GM21423 (cell line): Measurements from ENCODE around the gene AKAIN1.

ENCODE experiments used
- ATAC-seq: cut with Tn5 transposase; IDR thresholded peaks from one replicate; pipeline ENCODE4 v1.9.1; 2021; ENCODE audit warnings: mild to moderate bottlenecking, moderate library complexity; ENCODE audit not compliant: unreplicated experiment

AKAIN1 gene

DNA sequence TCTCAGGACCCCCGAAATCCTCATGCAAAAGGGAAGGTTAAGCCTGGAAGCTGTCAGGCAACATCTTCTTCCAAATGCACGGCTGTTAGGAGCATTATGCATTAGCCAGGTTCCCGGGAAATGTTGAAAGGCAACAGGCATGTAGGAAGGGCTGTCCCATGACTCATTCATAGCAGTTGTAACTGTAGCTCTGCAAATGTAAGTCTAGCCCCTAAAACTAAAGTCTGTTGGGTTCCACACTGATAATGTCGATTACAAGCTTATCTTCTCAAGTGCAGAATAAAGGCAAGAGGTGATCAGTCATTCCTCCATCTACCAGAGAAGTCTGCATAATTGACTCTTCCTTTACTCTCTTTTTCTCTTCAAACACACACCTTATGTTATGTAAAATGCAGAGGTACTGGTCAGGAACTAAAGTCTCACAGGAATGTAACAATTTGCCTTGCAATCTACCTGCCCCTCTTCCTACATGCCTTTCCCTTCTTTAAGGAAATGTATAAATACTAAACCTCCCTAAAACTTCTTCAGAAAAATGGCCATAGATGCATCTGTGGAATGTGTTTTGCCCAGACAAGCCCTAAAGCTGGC lies 99.8 kb downstream of the AKAIN1 start:
- ATAC-seq: no peak

DNA sequence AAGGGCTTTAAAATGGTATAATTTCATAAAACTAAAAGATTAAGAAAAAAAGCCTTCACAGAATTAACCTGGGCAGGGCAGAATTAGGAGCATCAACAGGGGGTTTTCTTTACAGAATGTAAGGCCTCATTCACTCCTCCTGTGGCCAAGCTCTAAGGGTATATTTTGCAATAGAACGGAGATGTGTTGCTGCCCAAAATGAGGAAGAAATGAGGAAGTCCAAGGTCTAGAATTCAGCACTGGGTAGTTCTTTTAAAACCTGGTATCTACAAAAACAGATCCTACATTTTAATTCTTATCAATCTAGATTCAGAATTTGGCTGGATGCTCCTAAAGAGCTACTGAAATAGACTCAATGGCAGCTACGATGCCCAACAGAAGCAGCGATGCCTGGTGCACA lies 101.8 kb downstream of the AKAIN1 start:
- ATAC-seq: no peak

DNA sequence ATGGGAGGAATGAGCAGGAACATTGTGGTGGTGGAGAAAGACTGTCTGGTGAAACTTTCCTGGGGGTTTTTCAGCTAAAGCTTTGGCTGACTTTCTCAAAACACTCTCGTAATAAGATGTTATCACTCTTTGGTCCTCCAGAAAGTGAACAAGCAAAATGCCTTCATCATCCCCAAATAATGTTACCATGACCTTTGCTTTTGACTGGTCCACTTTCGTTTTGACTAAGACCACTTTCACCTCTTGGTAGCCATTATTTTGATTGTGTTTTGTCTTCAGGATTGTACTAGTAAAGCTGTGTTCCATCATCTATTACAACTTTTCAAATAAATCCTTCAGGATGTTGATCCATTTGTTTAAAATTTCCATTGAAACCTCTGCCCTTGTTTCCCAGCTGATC lies 103.2 kb downstream of the AKAIN1 start:
- ATAC-seq: no peak
